Nephron progenitor cell (in vitro differentiated cells): Measurements from ENCODE around the gene IFNAR1.
"Not testable (repeated sequence)": the region's sequence is repeated elsewhere in the genome, so short reads cannot be mapped to it uniquely, and the experiment has no call there.

Source experiments
- DNase-seq: peaks from one replicate; pipeline ENCODE4 v3.0.0; 2021
- H3K27ac Mint-ChIP-seq: 2 replicates; pipeline ENCODE4 v1.8.0; 2021; ENCODE audit warnings: mild to moderate bottlenecking, moderate library complexity, mixed read lengths
- H3K27me3 Mint-ChIP-seq: 2 replicates; pipeline ENCODE4 v1.8.0; 2021; ENCODE audit warnings: mild to moderate bottlenecking, low read depth, mixed read lengths; ENCODE audit not compliant: poor library complexity
- H3K36me3 Mint-ChIP-seq: 2 replicates; pipeline ENCODE4 v1.8.0; 2021; ENCODE audit warnings: low read depth, mixed read lengths
- H3K4me1 Mint-ChIP-seq: 2 replicates; pipeline ENCODE4 v1.8.0; 2021; ENCODE audit warnings: mixed read lengths
- H3K4me3 Mint-ChIP-seq: 2 replicates; pipeline ENCODE4 v1.8.0; 2021; ENCODE audit warnings: mild to moderate bottlenecking, moderate library complexity, mixed read lengths
- H3K9me3 Mint-ChIP-seq: 2 replicates; pipeline ENCODE4 v1.8.0; 2021; ENCODE audit warnings: mild to moderate bottlenecking, moderate library complexity, mixed read lengths
- CTCF ChIP-seq: fragments of 200-600 bp; sonication (generic); IDR thresholded peaks from 2 replicates; pipeline ENCODE4 v1.5.0; 2021; ENCODE audit warnings: antibody characterized with exemption

The IFNAR1 gene

DNA sequence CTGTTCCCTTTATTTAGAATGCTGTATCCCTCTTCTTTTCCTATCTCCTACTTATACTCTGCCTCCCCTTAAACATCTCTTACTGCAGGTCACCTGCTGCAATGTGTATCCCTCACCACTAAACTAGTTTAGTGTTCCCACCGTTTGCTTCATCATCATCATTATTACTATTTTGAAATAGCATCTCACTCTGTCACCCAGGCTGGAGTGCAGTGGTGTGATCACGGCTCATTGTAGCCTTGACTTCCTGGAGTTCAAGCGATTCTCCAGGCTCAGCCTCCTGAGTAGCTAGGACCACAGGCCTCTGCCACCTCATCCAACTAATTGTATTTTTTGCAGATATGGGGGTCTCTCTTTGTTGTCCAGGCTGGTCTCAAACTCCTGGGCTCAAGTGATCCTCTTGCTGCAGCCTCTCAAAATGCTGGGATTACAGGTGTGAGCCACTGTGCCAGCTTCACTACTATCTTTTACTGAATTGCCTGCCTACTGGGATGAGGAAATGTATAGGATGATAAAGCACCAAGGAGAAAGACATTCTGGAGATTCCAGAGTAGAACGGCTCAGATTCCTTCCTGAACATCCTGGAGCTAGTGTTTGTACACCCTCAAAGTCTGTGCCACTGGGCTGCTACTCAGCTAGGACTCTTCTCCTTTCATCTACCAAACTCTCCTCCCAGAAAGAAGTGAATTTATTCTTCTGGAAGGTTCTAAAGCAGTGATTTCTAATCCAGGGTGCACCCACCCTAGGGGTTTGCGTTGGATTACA lies 8.6 kb upstream of the IFNAR1 start:
- Mint-ChIP-seq H3K27me3 (peaks cover 16% of the 10 kb centered on the region), H3K4me1 (no peaks in the 10 kb centered on the region), H3K27ac (no peak overlapping the region), H3K9me3 (peaks cover 6% of the 10 kb centered on the region), H3K36me3 (no peaks in the 10 kb centered on the region), H3K4me3 (no peak overlapping the region)
- no peak for DNase-seq
- no peak for TF ChIP-seq CTCF

DNA sequence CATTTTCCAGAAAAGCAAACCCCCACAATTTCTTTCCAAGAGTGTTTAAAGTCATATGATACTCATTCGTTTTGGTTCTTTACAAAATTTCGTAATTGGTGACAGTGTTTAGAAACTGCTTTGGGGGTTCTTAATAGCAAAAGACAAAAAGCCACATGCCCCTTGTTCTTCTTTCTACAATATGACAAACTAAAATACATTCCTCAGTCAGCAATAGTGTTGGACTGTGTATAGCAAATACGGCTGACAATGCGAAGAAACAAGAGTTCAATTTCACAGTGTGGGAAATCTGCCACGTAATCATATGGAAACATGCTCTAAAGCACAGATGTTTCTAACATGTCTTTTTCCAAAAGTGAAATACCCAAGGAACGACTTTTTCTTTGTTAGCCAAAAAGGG lies 7.6 kb upstream of the IFNAR1 start:
- H3K4me1 Mint-ChIP-seq, result no peaks in the 10 kb centered on the region
- peaks cover 6% of the 10 kb centered on the region for H3K9me3 Mint-ChIP-seq
- no peaks in the 10 kb centered on the region for H3K36me3 Mint-ChIP-seq
- DNase-seq, result no peak
- TF ChIP-seq CTCF, result no peak
- H3K27me3 Mint-ChIP-seq, result peaks cover 16% of the 10 kb centered on the region
- H3K4me3 Mint-ChIP-seq, result no peak overlapping the region
- H3K27ac Mint-ChIP-seq, result no peak overlapping the region

DNA sequence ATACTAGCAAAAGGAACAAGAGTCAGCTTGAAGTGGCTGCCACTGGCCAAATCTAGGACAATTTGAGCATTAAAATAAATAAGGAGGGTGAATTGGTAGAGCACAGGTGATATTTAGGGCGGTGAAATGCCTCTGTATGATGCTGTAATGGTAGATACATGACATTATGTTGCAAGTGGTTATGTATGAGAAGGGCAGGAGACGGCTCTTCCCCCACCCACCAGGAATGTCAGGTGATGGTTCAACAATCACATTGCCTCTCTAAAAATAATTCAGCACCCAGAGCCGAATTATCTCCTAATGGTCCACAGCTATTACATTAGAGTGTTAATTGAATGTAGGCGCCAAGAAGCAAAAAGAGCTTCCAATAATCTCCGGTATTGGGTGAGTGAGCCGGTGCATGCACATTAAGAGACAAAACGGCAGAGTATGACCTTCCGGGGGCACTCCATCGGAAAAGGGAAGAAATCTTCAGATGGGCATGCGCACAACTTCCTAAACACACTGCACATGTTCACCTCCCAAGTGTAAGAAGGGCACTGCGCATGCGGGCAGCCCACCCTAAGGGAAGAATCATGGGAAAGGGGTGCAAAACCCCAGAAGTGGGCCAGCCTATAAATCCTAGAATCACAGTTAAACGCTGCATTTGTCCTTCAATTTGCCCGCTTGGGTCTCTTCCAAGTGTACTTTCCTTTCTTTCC lies 6.8 kb upstream of the IFNAR1 start:
- no peak for TF ChIP-seq CTCF
- Mint-ChIP-seq H3K4me3 (no peak overlapping the region), H3K4me1 (no peaks in the 10 kb centered on the region), H3K27ac (no peak overlapping the region), H3K9me3 (peaks cover 6% of the 10 kb centered on the region), H3K27me3 (peaks cover 16% of the 10 kb centered on the region), H3K36me3 (no peaks in the 10 kb centered on the region)
- DNase-seq, result no peak

GRCh38 chr21:33321005-33321404 lies 3.8 kb upstream of the IFNAR1 start:
- H3K27ac Mint-ChIP-seq, DNase-seq, H3K4me1 Mint-ChIP-seq, H3K9me3 Mint-ChIP-seq, H3K27me3 Mint-ChIP-seq, H3K4me3 Mint-ChIP-seq, H3K36me3 Mint-ChIP-seq: not testable (repeated sequence)

DNA sequence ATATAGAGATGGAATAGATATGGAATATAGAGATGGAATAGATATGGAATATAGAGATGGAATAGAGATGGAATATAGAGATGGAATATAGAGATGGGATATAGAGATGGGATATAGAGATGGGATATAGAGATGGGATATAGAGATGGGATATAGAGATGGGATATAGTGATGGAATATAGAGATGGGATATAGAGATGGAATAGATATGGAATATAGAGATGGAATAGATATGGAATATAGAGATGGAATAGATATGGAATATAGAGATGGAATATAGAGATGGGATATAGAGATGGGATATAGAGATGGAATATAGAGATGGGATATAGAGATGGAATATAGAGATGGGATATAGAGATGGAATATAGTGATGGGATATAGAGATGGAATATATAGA lies 1.2 kb upstream of the IFNAR1 start:
- H3K27me3 Mint-ChIP-seq, DNase-seq, H3K4me1 Mint-ChIP-seq, H3K4me3 Mint-ChIP-seq, H3K27ac Mint-ChIP-seq: not testable (repeated sequence)
- Mint-ChIP-seq H3K36me3 (peaks cover 22% of the 10 kb centered on the region), H3K9me3 (peaks cover 22% of the 10 kb centered on the region)

- Mint-ChIP-seq H3K27me3 (no peaks in the 10 kb centered on the region), H3K27ac (no peak overlapping the region), H3K4me1 (no peaks in the 10 kb centered on the region), H3K4me3 (no peak overlapping the region), H3K9me3 (peaks cover 37% of the 10 kb centered on the region), H3K36me3 (peaks cover 40% of the 10 kb centered on the region)
- TF ChIP-seq CTCF, result no peak
- DNase-seq, result no peak
These were observed 675 bp downstream of the IFNAR1 start for GRCh38 chr21:33325222-33326067.
